HTERT RPE-1 (cell line): ENCODE data around the gene TCF4.

Experiments used
- in situ Hi-C: fragments of 300-500 bp; cut with MboI; formaldehyde crosslinking; loops from 4 replicates; pipeline ENCODE4 v1.14.3; 2020; ENCODE audit warnings: low sequenced_read_pairs

The TCF4 gene

DNA sequence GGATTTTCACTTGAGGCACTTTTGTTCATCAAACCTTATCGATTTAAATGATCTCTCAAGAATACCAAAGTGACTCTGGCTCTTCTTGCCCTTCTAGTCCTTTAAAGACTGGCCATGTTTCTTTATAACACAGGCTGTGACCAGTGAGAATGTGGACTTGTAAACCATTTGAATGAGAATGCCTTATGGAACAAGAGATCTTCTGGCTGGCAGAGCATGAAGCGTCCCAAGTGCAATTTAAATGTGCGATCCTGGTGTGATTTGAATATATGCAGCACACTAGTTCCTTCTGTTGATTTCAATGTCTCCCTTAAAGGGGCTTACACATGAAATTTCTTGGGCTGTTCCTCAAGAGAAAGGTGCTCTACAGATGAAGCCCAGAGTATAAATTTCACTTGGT, 366.4 kb downstream of the TCF4 start:
- in situ Hi-C loops = no loop called here

GRCh38 chr18:55220523-55220922, 367.5 kb downstream of the TCF4 start:
- in situ Hi-C loops = no loop called here

- in situ Hi-C loops = no loop called here
These were observed 368.2 kb downstream of the TCF4 start for GRCh38 chr18:55219823-55220222.

- in situ Hi-C loops = no loop called here
These were observed 368.9 kb downstream of the TCF4 start for GRCh38 chr18:55219059-55219458.

- in situ Hi-C loops = no loop called here
These were observed 373.0 kb downstream of the TCF4 start for GRCh38 chr18:55214969-55215368.

DNA sequence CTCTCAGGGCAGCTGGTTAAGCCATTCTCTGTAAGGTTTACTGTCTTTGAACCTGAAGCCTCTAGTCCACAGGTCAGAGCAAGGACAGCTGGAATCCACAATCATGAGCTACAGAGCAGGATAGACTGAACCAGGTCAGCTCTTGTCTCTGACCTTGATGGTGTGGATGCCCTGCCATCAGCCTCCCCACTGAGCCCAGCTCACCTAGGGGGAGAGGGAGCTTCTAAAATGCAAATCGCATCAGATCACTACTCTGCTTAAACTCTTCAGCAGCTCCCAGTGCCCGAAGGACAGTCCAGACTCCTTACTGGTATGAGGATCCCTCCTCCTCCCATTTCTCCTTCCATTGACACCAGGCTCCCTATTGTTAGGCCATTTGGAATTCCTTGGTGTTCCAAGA, 373.5 kb downstream of the TCF4 start:
- in situ Hi-C loops = no loop called here

- in situ Hi-C loops = no loop called here
These were observed 374.4 kb downstream of the TCF4 start for GRCh38 chr18:55213586-55213985.

GRCh38 chr18:55206927-55207326, 381.1 kb downstream of the TCF4 start:
- in situ Hi-C loops = no loop called here

DNA sequence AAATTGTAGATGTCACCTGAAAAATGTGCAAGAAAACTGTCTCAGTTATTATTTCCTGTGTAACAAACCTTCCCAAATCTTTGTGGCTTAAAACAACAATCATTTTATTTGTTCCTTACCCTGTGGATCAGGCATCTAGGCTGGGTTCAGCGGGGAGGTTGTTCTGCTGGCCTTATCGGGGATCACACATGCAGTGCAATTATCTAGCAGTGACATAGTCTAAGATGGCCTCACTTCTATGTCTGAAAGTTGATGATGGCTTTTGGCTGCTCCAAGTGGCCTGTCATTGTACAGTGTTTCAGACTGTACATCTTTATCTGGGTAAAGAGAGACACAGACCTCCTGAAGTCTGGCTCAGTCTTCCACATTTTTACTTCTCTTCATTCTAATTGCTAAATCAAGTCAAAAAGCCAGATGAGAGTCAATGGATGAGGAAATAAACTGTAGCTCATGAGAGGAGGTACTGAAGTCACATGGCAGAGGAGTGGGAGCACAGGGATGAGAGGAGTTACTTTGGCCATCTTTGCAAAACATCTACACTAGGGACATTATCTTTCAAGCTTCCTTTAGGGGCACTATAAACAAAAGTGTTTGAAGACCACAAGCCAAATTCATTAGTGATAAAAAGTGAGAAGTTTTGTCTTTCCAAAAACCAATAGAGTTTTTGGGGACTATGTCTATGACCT, 385.6 kb downstream of the TCF4 start:
- in situ Hi-C loops = no loop called here

GRCh38 chr18:55199291-55199963, 388.6 kb downstream of the TCF4 start:
- in situ Hi-C loops = no loop called here

DNA sequence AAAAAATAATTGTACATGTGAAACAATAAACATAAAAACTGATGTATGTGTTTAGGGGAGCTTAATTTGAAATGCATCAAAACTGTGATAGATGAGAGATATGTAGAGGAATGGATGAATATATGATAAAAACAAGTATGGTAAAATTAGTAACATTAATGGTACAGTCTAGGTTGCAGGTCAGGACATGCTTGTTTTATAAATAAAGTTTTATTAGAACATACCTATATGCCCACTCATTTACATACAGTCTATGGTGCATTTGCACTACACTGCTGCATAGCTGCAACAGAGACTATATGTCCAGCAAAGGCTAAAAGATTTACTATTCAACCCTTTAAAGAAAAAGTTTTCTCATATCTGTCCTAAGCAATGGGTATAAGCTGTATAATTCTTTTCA, 392.1 kb downstream of the TCF4 start:
- in situ Hi-C loops = no loop called here

DNA sequence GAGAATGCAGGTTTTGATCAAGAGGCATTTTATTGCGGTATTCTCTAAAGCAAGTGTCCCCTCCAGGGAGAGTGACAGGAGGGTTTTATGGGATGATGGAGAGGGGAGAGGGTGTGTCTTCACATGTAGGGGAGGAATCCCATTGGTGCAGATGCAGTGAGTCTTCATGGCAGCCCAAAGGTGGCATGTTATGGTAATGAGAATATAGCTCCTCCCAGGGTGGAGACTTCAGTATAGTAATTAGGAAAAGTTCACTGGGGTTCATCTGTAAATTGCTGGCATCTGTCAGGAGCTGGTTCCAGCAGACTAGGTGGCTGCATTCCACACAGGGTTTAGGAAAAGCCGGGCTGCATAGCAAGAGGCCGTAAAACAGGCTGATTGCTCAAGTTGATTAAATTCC, 398.0 kb downstream of the TCF4 start:
- in situ Hi-C loops = no loop called here

- in situ Hi-C loops = no loop called here
These were observed 401.4 kb downstream of the TCF4 start for GRCh38 chr18:55186588-55186987.

GRCh38 chr18:55185391-55185790, 402.6 kb downstream of the TCF4 start:
- in situ Hi-C loops = no loop called here

GRCh38 chr18:55179835-55180234, 408.2 kb downstream of the TCF4 start:
- in situ Hi-C loops = no loop called here

- in situ Hi-C loops = no loop called here
These were observed 408.6 kb downstream of the TCF4 start for GRCh38 chr18:55179425-55179824.

GRCh38 chr18:55173291-55173690, 414.7 kb downstream of the TCF4 start:
- in situ Hi-C loops = no loop called here
